SHP77 (cell line): ENCODE measurements around the gene UBL5.

Experiments
- DNase-seq, 2 experiments: peaks; one replicate each; lab custom pipeline; 2025; lab: John Stamatoyannopoulos, UW

The UBL5 gene

GRCh38 chr19:9856609-9857008 lies 28.9 kb downstream of the UBL5 start:
- DNase-seq = no peak

GRCh38 chr19:9857076-9857721 lies 29.5 kb downstream of the UBL5 start:
- no peak for DNase-seq

- DNase-seq = no peak
These were observed 30.4 kb downstream of the UBL5 start for GRCh38 chr19:9857920-9858746.

GRCh38 chr19:9858766-9859165 lies 31.0 kb downstream of the UBL5 start:
- no peak for DNase-seq

GRCh38 chr19:9860407-9860806 lies 32.7 kb downstream of the UBL5 start:
- DNase-seq = no peak

GRCh38 chr19:9861503-9861902 lies 33.8 kb downstream of the UBL5 start:
- DNase-seq = no peak

GRCh38 chr19:9862938-9863337 lies 35.2 kb downstream of the UBL5 start:
- DNase-seq = no peak

- DNase-seq = no peak
These were observed 36.0 kb downstream of the UBL5 start for GRCh38 chr19:9863759-9864158.

- DNase-seq = no peak
These were observed 38.2 kb downstream of the UBL5 start for GRCh38 chr19:9865732-9866501.

GRCh38 chr19:9868983-9869617 lies 41.4 kb downstream of the UBL5 start:
- no peak for DNase-seq

GRCh38 chr19:9871626-9872338 lies 44.1 kb downstream of the UBL5 start:
- DNase-seq = no peak

- no peak for DNase-seq
These were observed 45.0 kb downstream of the UBL5 start for GRCh38 chr19:9872618-9873242.

GRCh38 chr19:9875031-9875627 lies 47.4 kb downstream of the UBL5 start:
- no peak for DNase-seq

- no peak for DNase-seq
These were observed 48.1 kb downstream of the UBL5 start for GRCh38 chr19:9875796-9876195.

GRCh38 chr19:9877780-9878510 lies 50.2 kb downstream of the UBL5 start:
- no peak for DNase-seq

- DNase-seq = no peak
These were observed 50.9 kb downstream of the UBL5 start for GRCh38 chr19:9878511-9879196.
